Caco-2 (cell line): Measurements from ENCODE around the gene FAM200B. TPM values are rescaled to one million over a fixed set of nuclear protein-coding genes. Genes with fewer than 3 reads are reported as not detected.

Source experiments
- BruUV-seq: library from RNA; stranded (reverse); fragments of 400-500 nt; replicated peaks from 2 replicates; lab custom pipeline; 2021; lab: Mats Ljungman, UMichigan
- CTCF ChIA-PET: fragments of 300-600 bp; sonication (Branson Sonifier 250); formaldehyde crosslinking; loops from one replicate; lab custom pipeline; 2022; ENCODE audit warnings: antibody characterized with exemption; lab: Charles Lee
- POLR2A ChIA-PET: fragments of 300-600 bp; sonication (Branson Sonifier 250); formaldehyde crosslinking; loops from one replicate; lab custom pipeline; 2022; ENCODE audit warnings: antibody characterized with exemption; lab: Charles Lee
- DNase-seq, 2 experiments: peaks; one replicate each; pipeline versions ENCODE4 v3.0.0 to v3.0.0-alpha.2; 2020 to 2022
- H3K27me3 ChIP-seq: replicated peaks from 2 replicates; pipeline ENCODE4 v1.6.0; 2011; ENCODE audit warnings: low read length; ENCODE audit not compliant: control insufficient read depth, insufficient read depth
- H3K36me3 ChIP-seq: 2 replicates; pipeline ENCODE4 v1.5.1; 2011; ENCODE audit warnings: low read length; ENCODE audit not compliant: control insufficient read depth, insufficient read depth
- H3K4me1 ChIP-seq: fragments of 250-450 bp; sonication (Bioruptor Pico); 2 replicates; pipeline ENCODE4 v1.5.1; 2020; ENCODE audit warnings: mild to moderate bottlenecking
- H3K4me3 ChIP-seq: 2 replicates; pipeline ENCODE4 v1.5.1; 2011; ENCODE audit warnings: low read depth, mild to moderate bottlenecking, control low read depth, low read length
- H3K9me3 ChIP-seq: fragments of 250-450 bp; sonication (Bioruptor Pico); 2 replicates; pipeline ENCODE4 v1.5.1; 2020; ENCODE audit warnings: mild to moderate bottlenecking, moderate library complexity
- H3K27ac Mint-ChIP-seq: one replicate; pipeline ENCODE4 v1.8.0; 2022; ENCODE audit warnings: mixed read lengths; ENCODE audit not compliant: unreplicated experiment
- H3K27me3 Mint-ChIP-seq: one replicate; pipeline ENCODE4 v1.8.0; 2022; ENCODE audit warnings: mixed read lengths; ENCODE audit not compliant: insufficient read depth, unreplicated experiment
- H3K36me3 Mint-ChIP-seq: one replicate; pipeline ENCODE4 v1.8.0; 2022; ENCODE audit warnings: mild to moderate bottlenecking, mixed read lengths; ENCODE audit not compliant: insufficient read depth, unreplicated experiment
- H3K4me1 Mint-ChIP-seq: one replicate; pipeline ENCODE4 v1.8.0; 2022; ENCODE audit warnings: low read depth, mixed read lengths; ENCODE audit not compliant: unreplicated experiment
- H3K4me3 Mint-ChIP-seq: one replicate; pipeline ENCODE4 v1.8.0; 2022; ENCODE audit warnings: mild to moderate bottlenecking, moderate library complexity, mixed read lengths; ENCODE audit not compliant: unreplicated experiment
- H3K9me3 Mint-ChIP-seq: one replicate; pipeline ENCODE4 v1.8.0; 2022; ENCODE audit warnings: mixed read lengths; ENCODE audit not compliant: unreplicated experiment
- CTCF ChIP-seq, 2 experiments: fragments of 200-600 bp in 1 of 2; IDR thresholded peaks; 1 replicate in 1 of 2; 2 replicates in 1 of 2; pipeline versions ENCODE4 v1.5.1 to v1.8.0; 2011 to 2022; ENCODE audit warnings: antibody characterized with exemption in 1 of 2, control low read depth in 1 of 2, inconsistent platforms in 1 of 2, low read depth in 1 of 2, low read length in 1 of 2, mild to moderate bottlenecking in 1 of 2, moderate library complexity in 1 of 2; ENCODE audit not compliant: insufficient read depth in 1 of 2, severe bottlenecking in 1 of 2, unreplicated experiment in 1 of 2
- intact Hi-C: fragments of 100-400 bp; cut with micrococcal nuclease; formaldehyde crosslinking; loops from one replicate; pipeline ENCODE4 v1.10.0; 2022; ENCODE audit not compliant: unreplicated experiment
- total RNA-seq: library from RNA; stranded (reverse); gene quantifications from 2 replicates; pipeline ENCODE4 v1.2.3, GENCODE V29; 2022

Gene FAM200B
- total RNA-seq, 1 experiment from 2014 or later: 15.5 TPM

GRCh38 chr4:15690020-15690809 is 8.6 kb downstream of the FAM200B start:
- BruUV-seq: TSS peak; percentile 94
- Histone ChIP-seq H3K9me3 (no peaks in the 10 kb centered on the region; the same call in 1 of the 2 replicates), H3K4me1 (peaks cover 33% of the 10 kb centered on the region), H3K4me3 (no peak overlapping the region), H3K36me3 (no peaks in the 10 kb centered on the region; the same call in 1 of the 2 replicates), H3K27me3 (no peaks in the 10 kb centered on the region)
- Mint-ChIP-seq H3K4me1 (peaks cover 24% of the 10 kb centered on the region), H3K36me3 (peaks cover 25% of the 10 kb centered on the region), H3K27me3 (no peaks in the 10 kb centered on the region), H3K4me3 (no peak overlapping the region), H3K27ac (peak overlapping the region; percentile 81), H3K9me3 (peaks cover 10% of the 10 kb centered on the region)
- CTCF ChIA-PET: interaction anchor here (1.0 kb wide), 1 partner anchor 8 kb away, joined by 3 read pairs; the partner anchor contains the start of gene FAM200B
- TF ChIP-seq CTCF (IDR thresholded peaks at IDR 0.05; ENCODE audit: insufficient read depth in 1 of 2, low read depth in 1 of 2, low read length in 1 of 2, severe bottlenecking in 1 of 2, unreplicated experiment in 1 of 2): no peak
- intact Hi-C loops: no loop called here
- POLR2A ChIA-PET: interaction anchor here (1.0 kb wide), 1 partner anchor 9 kb away, joined by 4 read pairs; the partner anchor contains the start of gene FAM200B
- DNase-seq: peak; percentile 61 to 63

- POLR2A ChIA-PET: no interaction called here
- peaks cover 22% of the 10 kb centered on the region for H3K4me1 Mint-ChIP-seq
Measured at GRCh38 chr4:15691346-15692135, 9.9 kb downstream of the FAM200B start.

More at GRCh38 chr4:15691346-15692135, 9.9 kb downstream of the FAM200B start:
- H3K9me3 ChIP-seq: no peaks in the 10 kb centered on the region; the same call in 1 of the 2 replicates
- DNase-seq: no peak
- TF ChIP-seq CTCF (IDR thresholded peaks at IDR 0.05; ENCODE audit: insufficient read depth in 1 of 2, low read depth in 1 of 2, low read length in 1 of 2, severe bottlenecking in 1 of 2, unreplicated experiment in 1 of 2): no peak
- H3K36me3 Mint-ChIP-seq: peaks cover 19% of the 10 kb centered on the region
- H3K4me3 ChIP-seq: no peak overlapping the region
- no peak overlapping the region for H3K4me3 Mint-ChIP-seq
- CTCF ChIA-PET: no interaction called here
- BruUV-seq: no TSS peak
- no peaks in the 10 kb centered on the region; the same call in 1 of the 2 replicates for H3K36me3 ChIP-seq
- H3K4me1 ChIP-seq: peaks cover 33% of the 10 kb centered on the region
- H3K27ac Mint-ChIP-seq: peak overlapping the region; percentile 81
- no peaks in the 10 kb centered on the region for H3K27me3 ChIP-seq
- H3K9me3 Mint-ChIP-seq: peaks cover 10% of the 10 kb centered on the region
- intact Hi-C loops: no loop called here
- no peaks in the 10 kb centered on the region for H3K27me3 Mint-ChIP-seq
